GM19043 (cell line): Measurements from ENCODE around the gene FN1.
"Not testable (repeated sequence)": the region's sequence is repeated elsewhere in the genome, so short reads cannot be mapped to it uniquely, and the experiment has no call there.

ENCODE experiments used
- ATAC-seq: cut with Tn5 transposase; IDR thresholded peaks from one replicate; pipeline ENCODE4 v1.9.1; 2021; ENCODE audit warnings: low read depth; ENCODE audit not compliant: unreplicated experiment

Gene FN1

GRCh38 chr2:215369181-215369760, 66.6 kb downstream of the FN1 start:
- no peak for ATAC-seq

GRCh38 chr2:215368493-215368809, 67.4 kb downstream of the FN1 start:
- no peak for ATAC-seq

- ATAC-seq: no peak
Measured at GRCh38 chr2:215367662-215368492, 68.0 kb downstream of the FN1 start.

- no peak for ATAC-seq
Measured at GRCh38 chr2:215366440-215367032, 69.3 kb downstream of the FN1 start.

- no peak for ATAC-seq
Measured at GRCh38 chr2:215365184-215365658, 70.6 kb downstream of the FN1 start.

GRCh38 chr2:215364157-215365155, 71.4 kb downstream of the FN1 start:
- no peak for ATAC-seq

GRCh38 chr2:215363461-215364156, 72.3 kb downstream of the FN1 start:
- ATAC-seq: no peak

GRCh38 chr2:215363039-215363438, 72.8 kb downstream of the FN1 start:
- no peak for ATAC-seq

- no peak for ATAC-seq
Measured at GRCh38 chr2:215362562-215362904, 73.3 kb downstream of the FN1 start.

- ATAC-seq: no peak
Measured at GRCh38 chr2:215361876-215362561, 73.8 kb downstream of the FN1 start.

GRCh38 chr2:215361211-215361875, 74.5 kb downstream of the FN1 start:
- no peak for ATAC-seq

GRCh38 chr2:215360596-215360995, 75.3 kb downstream of the FN1 start:
- no peak for ATAC-seq

- ATAC-seq: not testable (repeated sequence)
Measured at GRCh38 chr2:215360059-215360458, 75.8 kb downstream of the FN1 start.

GRCh38 chr2:215359576-215359922, 76.3 kb downstream of the FN1 start:
- no peak for ATAC-seq

GRCh38 chr2:215358891-215359575, 76.8 kb downstream of the FN1 start:
- no peak for ATAC-seq

GRCh38 chr2:215358312-215358845, 77.5 kb downstream of the FN1 start:
- no peak for ATAC-seq

GRCh38 chr2:215357660-215358059, 78.2 kb downstream of the FN1 start:
- ATAC-seq: no peak

GRCh38 chr2:215356948-215357461, 78.9 kb downstream of the FN1 start:
- ATAC-seq: no peak
